GM19452 (cell line): Measurements from ENCODE around the gene NUMA1.

Source experiments
- ATAC-seq: cut with Tn5 transposase; IDR thresholded peaks from one replicate; pipeline ENCODE4 v1.9.1; 2021; ENCODE audit not compliant: unreplicated experiment

The NUMA1 gene

DNA sequence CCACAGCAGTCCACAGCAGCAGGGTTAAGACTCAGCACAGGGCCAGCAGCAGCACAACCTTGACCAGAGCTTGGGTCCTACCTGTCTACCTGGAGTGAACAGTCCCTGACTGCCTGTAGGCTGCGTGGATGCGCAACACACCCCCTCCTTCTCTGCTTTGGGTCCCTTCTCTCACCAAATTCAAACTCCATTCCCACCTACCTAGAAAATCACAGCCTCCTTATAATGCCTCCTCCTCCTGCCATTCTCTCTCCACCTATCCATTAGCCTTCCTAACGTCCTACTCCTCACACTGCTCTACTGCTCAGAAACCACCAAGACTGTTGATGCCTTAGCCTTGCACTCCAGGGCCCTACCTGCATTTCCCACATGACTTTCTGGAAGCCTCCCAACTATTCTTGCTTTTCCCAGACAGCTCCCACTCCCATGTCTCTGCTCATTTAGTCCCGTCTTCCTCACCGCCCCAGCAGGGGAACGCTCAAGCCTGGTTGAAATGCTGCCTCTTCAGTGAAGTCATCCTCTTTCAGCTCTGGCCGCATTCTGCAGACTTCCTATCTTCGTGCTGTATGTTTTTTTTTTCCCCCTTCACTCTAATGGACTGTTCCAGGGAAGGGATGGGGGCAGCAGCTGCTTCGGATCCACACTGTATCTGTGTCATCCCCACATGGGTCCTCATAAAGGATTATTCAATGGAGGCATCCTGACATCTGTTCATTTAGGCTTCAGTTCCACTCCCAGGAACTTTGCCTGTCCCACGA is 78.3 kb downstream of the NUMA1 start:
- ATAC-seq: no peak

- no peak for ATAC-seq
Measured at GRCh38 chr11:72001285-72001684, 79.1 kb downstream of the NUMA1 start.

- no peak for ATAC-seq
Measured at GRCh38 chr11:72000202-72000867, 80.0 kb downstream of the NUMA1 start.

- ATAC-seq: no peak
Measured at GRCh38 chr11:71999798-72000197, 80.5 kb downstream of the NUMA1 start.

DNA sequence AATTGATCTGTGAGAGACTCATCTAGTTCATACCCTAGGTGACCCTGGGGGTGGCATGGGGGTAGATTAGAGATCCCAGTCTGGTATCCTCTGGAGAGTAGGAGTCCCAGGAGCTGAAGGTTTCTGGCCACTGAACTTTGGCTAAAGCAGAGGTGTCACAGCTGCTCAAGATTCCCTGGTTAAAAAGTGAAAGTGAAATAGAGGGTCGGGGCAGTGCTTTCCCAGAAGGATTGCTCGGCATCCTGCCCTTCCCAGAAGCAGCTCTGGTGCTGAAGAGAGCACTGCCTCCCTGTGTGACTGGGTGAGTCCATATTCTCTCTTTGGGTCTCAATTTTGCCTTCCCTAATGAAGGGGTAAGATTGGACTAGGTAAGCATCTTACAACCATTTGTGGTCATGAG is 81.0 kb downstream of the NUMA1 start:
- ATAC-seq: no peak

GRCh38 chr11:71998649-71999310 is 81.6 kb downstream of the NUMA1 start, which contains the start of gene IL18BP:
Gene IL18BP, plus strand, starts transcription at chr11:71998909. Its CDS starts 1,076 bp downstream, at chr11:71999985.
- ATAC-seq: peak; percentile 50

DNA sequence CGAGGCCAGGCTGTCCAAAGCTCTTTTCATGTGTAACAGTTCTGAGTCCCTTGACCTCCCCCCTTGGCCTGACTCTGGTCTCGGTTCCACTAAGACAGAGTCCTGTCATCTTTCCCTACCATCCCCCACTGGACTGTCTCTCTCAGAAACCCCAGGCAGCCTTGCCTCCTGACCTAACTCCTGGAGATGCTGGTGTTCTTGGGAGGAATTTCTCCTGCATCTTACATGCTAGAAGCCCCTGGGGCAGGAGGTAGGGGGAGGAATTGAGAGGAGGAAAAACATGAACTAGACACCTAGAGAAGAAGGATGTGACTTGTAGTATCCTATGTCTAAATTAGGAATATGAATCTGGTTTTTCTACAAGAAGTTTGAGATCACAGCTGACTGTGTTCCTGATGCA is 82.3 kb downstream of the NUMA1 start:
- ATAC-seq: no peak

DNA sequence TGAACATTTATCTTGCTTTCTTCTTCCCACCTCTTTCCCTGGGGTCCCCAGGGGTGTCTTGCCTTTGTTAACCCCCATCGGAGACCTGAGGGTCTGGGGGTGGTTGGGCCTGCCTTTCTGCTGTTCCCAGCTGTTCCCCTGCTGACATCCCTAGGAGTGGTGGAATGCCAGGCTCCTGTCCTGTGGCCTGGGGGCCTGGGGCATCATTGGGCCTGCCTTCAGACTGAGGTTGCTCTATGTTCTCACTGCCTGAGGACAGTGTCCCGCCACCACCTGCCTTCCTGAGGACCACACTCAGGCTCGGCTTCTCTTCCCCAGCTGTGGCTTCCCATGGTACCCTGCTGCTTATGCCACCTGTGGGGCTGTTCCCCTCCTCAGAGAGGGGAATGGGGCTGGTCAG is 82.7 kb downstream of the NUMA1 start:
- ATAC-seq: no peak

- ATAC-seq: no peak
Measured at GRCh38 chr11:71996946-71997345, 83.4 kb downstream of the NUMA1 start.

GRCh38 chr11:71996517-71996916 is 83.8 kb downstream of the NUMA1 start:
- ATAC-seq: no peak

DNA sequence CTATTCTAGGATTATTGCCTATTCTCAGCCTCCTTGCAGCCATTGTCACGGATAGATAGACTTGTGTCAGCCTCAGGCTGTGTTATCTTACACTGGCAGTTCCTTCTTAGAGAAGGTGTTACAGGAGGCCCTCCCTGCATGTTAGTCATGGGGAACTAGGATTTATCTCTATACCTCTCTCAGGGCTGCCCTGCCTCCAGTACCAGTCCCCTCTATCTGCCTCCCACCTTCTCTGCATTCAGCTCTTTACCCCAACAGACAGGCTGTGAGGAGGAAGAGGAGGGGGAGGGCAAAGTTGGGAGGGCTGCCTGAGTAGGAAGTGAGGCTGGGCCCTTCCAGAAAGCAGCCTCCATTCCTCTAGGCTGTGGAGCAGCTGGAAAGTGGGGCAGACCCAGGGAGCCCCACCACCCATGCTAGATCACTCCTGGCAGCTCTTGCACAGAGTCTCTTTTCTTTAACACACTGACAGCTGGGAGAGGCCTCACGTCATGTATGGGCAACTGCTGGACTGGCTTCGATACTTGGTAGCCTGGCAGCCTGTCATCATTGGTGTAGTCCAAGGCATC is 84.5 kb downstream of the NUMA1 start:
- no peak for ATAC-seq

DNA sequence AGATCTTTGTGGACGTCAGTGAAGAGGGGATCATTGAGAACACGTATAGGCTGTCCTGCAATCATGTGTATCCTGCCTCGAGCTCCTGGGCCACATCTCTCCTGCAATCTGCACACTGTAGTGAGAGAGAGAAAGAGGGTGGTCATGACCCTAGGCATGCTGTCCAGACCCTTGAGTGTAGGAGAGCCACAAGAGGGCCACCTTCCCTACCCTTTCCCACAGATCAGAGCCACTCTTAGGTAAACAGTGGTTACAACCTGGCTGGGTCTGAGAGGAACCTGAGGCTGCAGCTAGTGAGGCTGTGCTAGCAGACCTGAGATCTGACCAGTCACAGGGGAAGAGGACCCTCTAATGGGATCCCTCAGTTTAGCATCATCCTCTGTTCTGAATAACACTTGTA is 85.6 kb downstream of the NUMA1 start:
- no peak for ATAC-seq

GRCh38 chr11:71992136-71992730 is 88.1 kb downstream of the NUMA1 start:
- no peak for ATAC-seq

DNA sequence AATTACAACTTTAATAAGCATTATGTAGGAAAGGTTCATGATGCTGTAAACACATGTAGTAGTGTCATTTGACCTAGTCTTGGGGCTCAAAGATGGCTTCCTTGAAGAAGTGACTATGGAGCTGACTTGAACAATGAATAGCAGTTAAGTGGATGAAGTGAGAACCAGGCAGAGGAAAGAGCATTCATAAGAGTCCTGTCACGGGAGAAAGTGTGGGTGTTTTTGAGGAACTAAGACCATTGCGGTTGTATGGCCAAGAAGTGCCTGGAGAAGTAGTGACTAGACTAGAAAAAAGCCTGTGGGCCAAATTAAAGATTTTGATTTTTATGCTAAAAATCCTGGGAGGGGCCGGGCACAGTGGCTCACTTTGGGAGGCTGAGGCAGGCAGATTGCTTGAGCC is 88.8 kb downstream of the NUMA1 start:
- ATAC-seq: peak; percentile 67

- ATAC-seq: no peak
Measured at GRCh38 chr11:71990701-71991100, 89.6 kb downstream of the NUMA1 start.

DNA sequence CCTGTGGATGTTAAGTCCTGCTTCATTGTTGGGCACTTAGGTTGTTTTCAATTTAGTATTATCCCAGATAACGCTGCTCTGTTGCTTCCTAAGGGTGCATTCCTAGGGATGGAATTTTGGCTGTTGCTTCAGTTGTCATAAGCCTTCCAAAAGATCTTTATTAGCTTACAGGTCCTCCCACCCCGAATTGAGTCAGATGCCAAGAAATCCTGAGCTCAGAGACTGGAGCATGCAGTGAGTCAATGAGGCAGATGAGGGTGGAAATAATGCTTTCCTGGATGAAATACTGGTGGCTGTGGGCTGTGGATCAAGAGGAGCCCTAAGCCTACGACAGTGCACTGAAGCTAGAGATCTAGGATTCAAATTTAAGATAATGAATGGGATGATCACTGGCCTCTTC is 92.3 kb downstream of the NUMA1 start:
- no peak for ATAC-seq

- ATAC-seq: no peak
Measured at GRCh38 chr11:71987521-71987920, 92.8 kb downstream of the NUMA1 start.

GRCh38 chr11:71986131-71986530 is 94.2 kb downstream of the NUMA1 start:
- no peak for ATAC-seq

DNA sequence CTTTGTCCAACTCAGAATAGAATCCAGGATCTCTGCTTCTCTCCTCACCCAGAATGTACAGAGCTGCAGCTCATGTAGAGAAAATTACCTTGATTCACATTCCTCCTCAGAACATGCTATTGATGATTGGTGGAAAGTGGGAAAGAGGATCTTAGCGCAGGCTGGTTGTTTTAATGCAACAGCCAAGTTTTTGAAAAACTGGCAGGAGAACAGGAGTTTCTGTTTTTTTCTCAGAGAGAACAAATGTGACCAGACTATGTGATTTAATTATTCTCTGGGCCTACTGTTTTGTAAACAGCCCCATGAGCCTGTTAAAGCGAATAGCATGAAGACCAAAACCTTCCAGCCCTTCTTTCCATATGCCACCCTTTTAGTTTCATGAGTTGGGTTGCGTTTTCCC is 100.7 kb downstream of the NUMA1 start:
- ATAC-seq: no peak

DNA sequence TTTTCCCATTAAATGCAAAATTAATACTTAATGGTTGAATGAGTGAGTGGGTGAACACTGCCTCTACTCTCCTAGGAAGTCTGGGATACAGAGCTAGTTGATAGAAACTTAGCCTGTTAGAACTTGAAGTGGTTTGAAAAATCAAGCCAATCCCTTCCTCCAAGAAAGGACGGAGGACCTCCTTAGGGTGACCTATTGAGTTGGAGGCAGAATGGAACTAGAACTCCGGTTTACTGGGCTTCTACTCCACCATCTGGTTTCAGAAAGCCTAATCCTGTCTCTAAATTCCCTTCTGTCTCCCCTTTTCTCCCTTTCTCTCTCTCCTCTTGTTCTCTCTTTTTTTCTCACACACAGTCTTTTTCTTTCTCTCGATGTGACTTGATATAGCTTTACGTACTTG is 101.2 kb downstream of the NUMA1 start:
- no peak for ATAC-seq

- no peak for ATAC-seq
Measured at GRCh38 chr11:71977743-71978418, 102.5 kb downstream of the NUMA1 start.
